Measurements from ENCODE around the gene GPC5.

DNA sequence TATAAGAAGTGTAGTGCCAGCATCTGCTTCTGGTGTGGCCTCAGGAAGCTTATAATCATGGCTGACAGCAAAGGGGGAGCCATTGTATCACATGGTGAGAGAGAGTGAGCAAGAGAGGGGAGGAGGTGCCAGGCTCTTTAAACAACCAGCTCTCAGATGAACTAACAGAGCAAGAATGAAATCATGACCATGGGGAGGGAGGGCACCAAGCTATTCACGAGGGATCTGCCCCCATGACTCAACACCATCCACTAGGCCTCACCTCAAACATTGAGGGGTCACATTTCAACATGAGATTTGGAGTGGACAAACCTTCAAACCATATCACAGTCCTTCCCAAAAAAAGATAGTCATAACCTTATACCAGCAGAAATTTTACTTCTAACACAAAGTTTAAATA is 174.0 kb downstream of the GPC5 start:
- TF ChIP-seq, protein P1, sequence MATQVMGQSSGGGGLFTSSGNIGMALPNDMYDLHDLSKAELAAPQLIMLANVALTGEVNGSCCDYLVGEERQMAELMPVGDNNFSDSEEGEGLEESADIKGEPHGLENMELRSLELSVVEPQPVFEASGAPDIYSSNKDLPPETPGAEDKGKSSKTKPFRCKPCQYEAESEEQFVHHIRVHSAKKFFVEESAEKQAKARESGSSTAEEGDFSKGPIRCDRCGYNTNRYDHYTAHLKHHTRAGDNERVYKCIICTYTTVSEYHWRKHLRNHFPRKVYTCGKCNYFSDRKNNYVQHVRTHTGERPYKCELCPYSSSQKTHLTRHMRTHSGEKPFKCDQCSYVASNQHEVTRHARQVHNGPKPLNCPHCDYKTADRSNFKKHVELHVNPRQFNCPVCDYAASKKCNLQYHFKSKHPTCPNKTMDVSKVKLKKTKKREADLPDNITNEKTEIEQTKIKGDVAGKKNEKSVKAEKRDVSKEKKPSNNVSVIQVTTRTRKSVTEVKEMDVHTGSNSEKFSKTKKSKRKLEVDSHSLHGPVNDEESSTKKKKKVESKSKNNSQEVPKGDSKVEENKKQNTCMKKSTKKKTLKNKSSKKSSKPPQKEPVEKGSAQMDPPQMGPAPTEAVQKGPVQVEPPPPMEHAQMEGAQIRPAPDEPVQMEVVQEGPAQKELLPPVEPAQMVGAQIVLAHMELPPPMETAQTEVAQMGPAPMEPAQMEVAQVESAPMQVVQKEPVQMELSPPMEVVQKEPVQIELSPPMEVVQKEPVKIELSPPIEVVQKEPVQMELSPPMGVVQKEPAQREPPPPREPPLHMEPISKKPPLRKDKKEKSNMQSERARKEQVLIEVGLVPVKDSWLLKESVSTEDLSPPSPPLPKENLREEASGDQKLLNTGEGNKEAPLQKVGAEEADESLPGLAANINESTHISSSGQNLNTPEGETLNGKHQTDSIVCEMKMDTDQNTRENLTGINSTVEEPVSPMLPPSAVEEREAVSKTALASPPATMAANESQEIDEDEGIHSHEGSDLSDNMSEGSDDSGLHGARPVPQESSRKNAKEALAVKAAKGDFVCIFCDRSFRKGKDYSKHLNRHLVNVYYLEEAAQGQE (IDR thresholded peaks at IDR 0.05; ENCODE audit: low read depth), result no peak
- no peak for TF ChIP-seq CREB1 (IDR thresholded peaks at IDR 0.05; ENCODE audit: low read depth)
